ENCODE results near the gene FEN1.

Gene FEN1

GRCh38 chr11:61775106-61775505 lies 17.6 kb upstream of the FEN1 start:
- DNase-seq (ENCODE audit: low spot score): no peak

GRCh38 chr11:61775606-61776554 lies 16.8 kb upstream of the FEN1 start:
- DNase-seq (ENCODE audit: low spot score): no peak

- DNase-seq (ENCODE audit: low spot score): no peak
Measured at GRCh38 chr11:61776561-61777075, 16.1 kb upstream of the FEN1 start.

DNA sequence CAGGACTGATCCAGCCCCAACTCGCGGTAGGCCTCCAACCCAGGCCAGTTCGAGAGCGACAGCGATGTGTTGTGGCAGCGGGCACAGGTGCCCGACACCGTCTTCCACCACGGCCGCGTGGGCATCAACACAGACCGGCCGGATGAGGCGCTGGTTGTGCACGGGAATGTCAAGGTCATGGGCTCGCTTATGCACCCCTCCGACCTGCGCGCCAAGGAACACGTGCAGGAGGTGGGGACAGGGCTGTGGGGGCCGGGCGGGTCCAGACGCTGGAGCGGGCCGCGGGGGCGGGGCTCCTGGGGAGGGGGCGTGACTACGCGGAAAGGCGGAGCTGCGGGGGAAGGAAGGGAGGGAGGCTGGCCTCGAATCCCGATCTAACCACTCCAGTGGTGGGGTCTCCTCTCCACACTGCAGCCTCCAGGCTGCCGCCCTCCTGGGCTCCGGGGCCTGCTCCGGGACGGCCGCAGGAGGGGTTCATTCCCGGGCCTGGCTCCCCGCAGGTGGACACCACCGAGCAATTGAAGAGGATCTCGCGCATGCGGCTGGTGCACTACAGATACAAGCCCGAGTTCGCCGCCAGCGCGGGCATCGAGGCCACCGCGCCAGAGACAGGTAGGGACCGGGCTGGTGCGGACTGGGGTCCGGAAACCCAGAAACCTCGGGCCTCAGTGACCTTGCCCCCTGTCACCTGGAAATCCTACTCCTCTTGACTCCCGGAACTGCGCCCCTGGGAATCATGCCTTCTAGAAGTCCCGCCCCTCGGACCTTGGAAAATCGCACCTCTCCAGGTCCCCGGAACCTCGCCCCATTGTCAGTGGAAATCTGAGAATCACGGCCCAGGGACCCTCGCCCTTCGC lies 15.2 kb upstream of the FEN1 start:
- no peak for DNase-seq (ENCODE audit: low spot score)

- no peak for DNase-seq (ENCODE audit: low spot score)
Measured at GRCh38 chr11:61778357-61778886, 14.3 kb upstream of the FEN1 start.

- no peak for DNase-seq (ENCODE audit: low spot score)
Measured at GRCh38 chr11:61778920-61779650, 13.6 kb upstream of the FEN1 start.

- no peak for DNase-seq (ENCODE audit: low spot score)
Measured at GRCh38 chr11:61779666-61780525, 12.8 kb upstream of the FEN1 start.

DNA sequence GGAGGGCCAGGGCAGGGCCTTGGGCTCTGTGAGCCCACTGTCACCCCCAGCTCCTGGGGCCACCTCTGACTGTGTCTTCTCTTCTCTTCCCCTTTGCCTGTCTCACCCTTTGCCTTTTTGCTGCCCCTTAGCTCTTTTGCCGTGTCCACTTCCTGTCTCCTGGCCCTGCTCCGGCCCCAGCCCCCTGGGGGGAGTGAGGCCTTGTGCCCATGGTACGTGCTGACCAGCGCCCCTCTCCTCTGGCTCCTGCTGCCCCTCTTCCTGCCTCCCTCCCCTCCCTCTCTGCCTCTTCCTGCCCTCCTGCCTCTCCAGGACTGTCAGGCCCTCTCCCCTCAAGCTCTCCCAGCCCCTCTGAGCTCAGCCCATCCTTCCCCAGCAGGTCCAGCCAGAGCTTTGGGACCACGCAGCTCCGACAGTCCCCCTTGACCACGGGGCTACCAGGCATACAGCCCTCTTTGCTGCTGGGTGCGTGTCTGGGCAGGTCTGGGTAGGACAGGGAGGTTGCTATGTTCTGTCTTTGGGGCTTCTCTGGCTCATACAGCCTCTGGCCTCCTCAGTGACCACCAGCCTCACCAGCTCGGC lies 12.0 kb upstream of the FEN1 start:
- DNase-seq (ENCODE audit: low spot score): no peak

DNA sequence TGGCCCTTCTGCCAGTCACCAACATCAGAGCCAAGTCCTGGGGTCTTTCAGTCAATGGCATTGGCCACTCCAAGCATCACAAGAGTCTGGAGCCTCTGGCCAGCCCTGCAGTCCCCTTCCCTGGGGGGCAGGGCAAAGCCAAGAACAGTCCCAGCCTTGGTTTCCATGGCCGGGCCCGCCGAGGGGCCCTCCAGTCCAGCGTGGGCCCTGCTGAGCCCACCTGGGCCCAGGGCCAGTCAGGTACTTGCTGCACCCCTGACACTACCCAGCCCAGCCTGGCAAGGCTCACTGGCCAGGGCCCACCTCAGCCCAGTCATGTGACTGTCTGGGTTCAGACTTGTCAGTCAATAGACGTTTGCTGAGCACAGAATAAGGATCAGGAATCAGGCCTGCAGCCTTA lies 11.1 kb upstream of the FEN1 start:
- no peak for DNase-seq (ENCODE audit: low spot score)

DNA sequence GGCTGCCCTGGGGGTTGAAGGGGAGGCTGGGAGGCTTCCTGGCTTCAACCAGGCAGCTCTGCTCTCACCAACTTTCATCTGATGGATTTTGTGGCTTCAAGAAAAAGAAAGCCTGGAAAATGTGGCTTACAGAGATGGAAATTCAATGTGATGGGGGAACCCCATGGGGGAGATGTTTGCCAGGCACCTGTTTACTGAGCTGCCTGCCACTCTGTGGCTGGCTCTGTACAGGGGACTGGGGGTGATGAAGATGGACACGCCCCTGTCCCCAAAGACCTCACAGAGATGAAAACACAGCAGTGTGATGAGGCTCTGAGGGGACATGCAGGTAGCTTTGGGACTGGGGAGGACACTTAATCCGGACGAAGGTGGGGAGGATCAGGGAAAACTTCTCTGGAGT lies 10.4 kb upstream of the FEN1 start:
- DNase-seq (ENCODE audit: low spot score): no peak

GRCh38 chr11:61782841-61783240 lies 9.9 kb upstream of the FEN1 start:
- DNase-seq (ENCODE audit: low spot score): no peak

- DNase-seq (ENCODE audit: low spot score): no peak
Measured at GRCh38 chr11:61783717-61784505, 8.8 kb upstream of the FEN1 start.

DNA sequence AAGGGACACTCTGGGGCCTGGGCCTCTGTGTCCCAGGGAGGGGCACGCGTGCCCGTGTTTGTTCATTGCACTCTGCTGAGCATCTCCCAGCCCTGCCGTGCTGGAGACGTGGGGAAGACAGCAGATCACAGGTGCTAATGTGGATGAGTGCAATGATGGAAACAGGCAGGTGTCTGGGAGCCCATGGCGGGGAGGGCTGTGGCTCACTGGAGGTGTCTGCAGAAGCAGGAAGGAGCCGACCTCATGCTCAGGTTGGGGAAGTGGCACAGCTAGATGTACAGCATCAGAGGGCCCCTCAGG lies 8.3 kb upstream of the FEN1 start:
- DNase-seq (ENCODE audit: low spot score): no peak

DNA sequence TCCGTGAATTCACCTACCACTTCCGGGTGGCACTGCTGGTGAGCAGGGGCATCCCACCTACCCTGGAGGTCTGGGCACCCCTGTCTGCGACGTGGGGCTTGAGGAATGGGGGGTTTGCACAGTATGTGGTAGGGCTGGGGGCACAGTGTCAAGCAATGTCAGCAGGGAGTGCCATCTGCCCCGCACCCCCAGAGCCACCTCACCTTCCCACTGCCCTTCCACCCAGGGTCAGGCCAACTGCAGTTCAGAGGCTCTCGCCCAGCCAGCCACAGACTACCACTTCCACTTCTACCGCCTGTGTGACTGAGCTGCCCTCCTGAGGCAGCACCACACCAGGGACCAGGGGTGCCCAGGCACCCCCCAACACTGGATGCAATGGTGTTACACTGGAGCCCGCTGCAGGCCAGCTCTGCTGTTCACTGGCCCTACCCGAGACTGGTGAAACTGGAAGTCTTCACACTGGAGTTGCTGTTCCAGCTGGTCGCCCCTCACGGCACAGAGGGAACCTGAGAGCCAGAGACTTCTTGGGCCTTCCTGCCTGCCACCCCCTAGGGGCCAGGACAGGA lies 6.8 kb upstream of the FEN1 start:
- DNase-seq (ENCODE audit: low spot score): no peak

GRCh38 chr11:61787928-61788491 lies 4.7 kb upstream of the FEN1 start:
- DNase-seq (ENCODE audit: low spot score): no peak

- DNase-seq (ENCODE audit: low spot score): peak; percentile 78
Measured at GRCh38 chr11:61791737-61792309, 888 bp upstream of the FEN1 start.

- DNase-seq (ENCODE audit: low spot score): no peak
Measured at GRCh38 chr11:61793083-61793828, 545 bp downstream of the FEN1 start.

DNA sequence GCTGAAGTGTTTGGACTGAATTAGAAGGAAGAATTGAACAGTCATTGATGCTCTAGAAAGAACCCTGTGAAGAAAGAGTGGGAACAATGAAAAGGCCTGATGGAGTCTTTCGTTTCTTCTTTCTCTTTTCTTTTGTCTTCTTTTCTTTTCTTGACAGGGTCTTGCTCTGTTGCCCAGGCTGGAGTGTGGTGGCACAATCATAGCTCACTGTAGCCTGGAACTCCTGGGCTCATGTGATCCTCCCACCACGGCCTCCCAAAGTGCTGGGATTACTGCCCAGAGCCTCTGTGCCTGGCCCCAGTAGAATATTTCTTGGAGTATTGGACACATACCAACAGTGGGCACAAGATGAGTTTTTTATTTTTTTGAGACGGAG lies 1.1 kb downstream of the FEN1 start:
- DNase-seq (ENCODE audit: low spot score): no peak

Data from left forelimb (tissue), 1 donor.